Measurements from ENCODE around the gene CDKAL1.

- TF ChIP-seq CTCF (IDR thresholded peaks at IDR 0.05) (no peak), JUN (IDR thresholded peaks at IDR 0.05) (no peak), ZNF302 (CRISPR knock-in tag; IDR thresholded peaks at IDR 0.05) (no peak), POLR2A (IDR thresholded peaks at IDR 0.05; ENCODE audit: low read length) (no peak), ESRRA (IDR thresholded peaks at IDR 0.05; ENCODE audit: borderline replicate concordance, low read length) (no peak), EP300 (IDR thresholded peaks at IDR 0.05) (no peak), FOXS1 (CRISPR knock-in tag; IDR thresholded peaks at IDR 0.05) (no peak), ZFP36 (IDR thresholded peaks at IDR 0.05; ENCODE audit: borderline replicate concordance, partially characterized antibody) (no peak), PBX3 (IDR thresholded peaks at IDR 0.05) (no peak), MAX (IDR thresholded peaks at IDR 0.05) (no peak), CEBPB (IDR thresholded peaks at IDR 0.05) (no peak)
- TF ChIP-seq, protein P1, sequence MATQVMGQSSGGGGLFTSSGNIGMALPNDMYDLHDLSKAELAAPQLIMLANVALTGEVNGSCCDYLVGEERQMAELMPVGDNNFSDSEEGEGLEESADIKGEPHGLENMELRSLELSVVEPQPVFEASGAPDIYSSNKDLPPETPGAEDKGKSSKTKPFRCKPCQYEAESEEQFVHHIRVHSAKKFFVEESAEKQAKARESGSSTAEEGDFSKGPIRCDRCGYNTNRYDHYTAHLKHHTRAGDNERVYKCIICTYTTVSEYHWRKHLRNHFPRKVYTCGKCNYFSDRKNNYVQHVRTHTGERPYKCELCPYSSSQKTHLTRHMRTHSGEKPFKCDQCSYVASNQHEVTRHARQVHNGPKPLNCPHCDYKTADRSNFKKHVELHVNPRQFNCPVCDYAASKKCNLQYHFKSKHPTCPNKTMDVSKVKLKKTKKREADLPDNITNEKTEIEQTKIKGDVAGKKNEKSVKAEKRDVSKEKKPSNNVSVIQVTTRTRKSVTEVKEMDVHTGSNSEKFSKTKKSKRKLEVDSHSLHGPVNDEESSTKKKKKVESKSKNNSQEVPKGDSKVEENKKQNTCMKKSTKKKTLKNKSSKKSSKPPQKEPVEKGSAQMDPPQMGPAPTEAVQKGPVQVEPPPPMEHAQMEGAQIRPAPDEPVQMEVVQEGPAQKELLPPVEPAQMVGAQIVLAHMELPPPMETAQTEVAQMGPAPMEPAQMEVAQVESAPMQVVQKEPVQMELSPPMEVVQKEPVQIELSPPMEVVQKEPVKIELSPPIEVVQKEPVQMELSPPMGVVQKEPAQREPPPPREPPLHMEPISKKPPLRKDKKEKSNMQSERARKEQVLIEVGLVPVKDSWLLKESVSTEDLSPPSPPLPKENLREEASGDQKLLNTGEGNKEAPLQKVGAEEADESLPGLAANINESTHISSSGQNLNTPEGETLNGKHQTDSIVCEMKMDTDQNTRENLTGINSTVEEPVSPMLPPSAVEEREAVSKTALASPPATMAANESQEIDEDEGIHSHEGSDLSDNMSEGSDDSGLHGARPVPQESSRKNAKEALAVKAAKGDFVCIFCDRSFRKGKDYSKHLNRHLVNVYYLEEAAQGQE (IDR thresholded peaks at IDR 0.05) = no peak
- TF ChIP-seq, protein P2, sequence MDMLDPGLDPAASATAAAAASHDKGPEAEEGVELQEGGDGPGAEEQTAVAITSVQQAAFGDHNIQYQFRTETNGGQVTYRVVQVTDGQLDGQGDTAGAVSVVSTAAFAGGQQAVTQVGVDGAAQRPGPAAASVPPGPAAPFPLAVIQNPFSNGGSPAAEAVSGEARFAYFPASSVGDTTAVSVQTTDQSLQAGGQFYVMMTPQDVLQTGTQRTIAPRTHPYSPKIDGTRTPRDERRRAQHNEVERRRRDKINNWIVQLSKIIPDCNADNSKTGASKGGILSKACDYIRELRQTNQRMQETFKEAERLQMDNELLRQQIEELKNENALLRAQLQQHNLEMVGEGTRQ (IDR thresholded peaks at IDR 0.05) = no peak
Observed at GRCh38 chr6:21048047-21048446, 513.8 kb downstream of the CDKAL1 start.
